Thyroid gland (tissue), 4 donors: ENCODE measurements around the gene SGCD. TPM values are rescaled to one million over a fixed set of nuclear protein-coding genes. Genes with fewer than 3 reads are reported as not detected.

Experiments used
- DNase-seq, 2 donors: peaks; one replicate each; pipeline ENCODE4 v3.0.0-alpha.2; 2019
- H3K27ac ChIP-seq, 3 donors: fragments of 200-600 bp; sonication (generic); 1 replicate in 2 of 3; 2 replicates in 1 of 3; pipeline ENCODE4 v1.5.1; 2016 to 2019; ENCODE audit warnings: mild to moderate bottlenecking in 1 of 3, moderate library complexity in 1 of 3
- H3K27me3 ChIP-seq: fragments of 200-600 bp; sonication (generic); one replicate; pipeline ENCODE4 v1.5.1; 2019
- H3K36me3 ChIP-seq, 2 donors: fragments of 200-600 bp; sonication (generic); one replicate each; pipeline ENCODE4 v1.5.1; 2016 to 2019
- H3K4me1 ChIP-seq, 2 donors: fragments of 200-600 bp; sonication (generic); one replicate each; pipeline ENCODE4 v1.5.1; 2017 to 2019
- H3K4me3 ChIP-seq, 3 donors: fragments of 200-600 bp; sonication (generic); replicated peaks in 1 of 3; 1 replicate in 2 of 3; 2 replicates in 1 of 3; pipeline ENCODE4 v1.5.1; 2016; ENCODE audit warnings: mild to moderate bottlenecking in 1 of 3
- H3K9me3 ChIP-seq: fragments of 200-600 bp; sonication (generic); one replicate; pipeline ENCODE4 v1.5.1; 2017
- POLR2A ChIP-seq, 2 donors: fragments of 450-650 bp; IDR thresholded peaks; one replicate each; pipeline ENCODE4 v1.6.1; 2017; ENCODE audit warnings: antibody characterized with exemption in 2 of 2, mild to moderate bottlenecking in 2 of 2, moderate library complexity in 1 of 2
- WGBS, 2 donors: methylation state at CpG; one replicate each; pipeline ENCODE4 v1.1.5; 2017; 5-methylcytosine and 5-hydroxymethylcytosine counted together
- intact Hi-C: fragments of 100-400 bp; cut with DNase I; formaldehyde crosslinking; loops from one replicate; pipeline ENCODE4 v1.15.1; 2023
- total RNA-seq, 4 donors: library from RNA; depleted of rRNA; stranded (reverse); fragments of >200 nt; gene quantifications; one replicate each; pipeline ENCODE4 v1.2.3, GENCODE V29; 2016
- TF ChIP-seq, protein P1 (sequence below), 6 experiments: fragments of 200-600 bp in 3 of 6; fragments of 450-650 bp in 3 of 6; sonication (generic) in 3 of 6; IDR thresholded peaks; one replicate each; pipeline ENCODE4 v1.5.1; 2016 to 2019; ENCODE audit warnings: antibody characterized with exemption in 6 of 6, mild to moderate bottlenecking in 2 of 6, inconsistent platforms in 1 of 6, moderate library complexity in 1 of 6

SGCD gene
- total RNA-seq, 4 donors from 2014 or later, result 7.4 to 20.1 (median 9.2) TPM

DNA sequence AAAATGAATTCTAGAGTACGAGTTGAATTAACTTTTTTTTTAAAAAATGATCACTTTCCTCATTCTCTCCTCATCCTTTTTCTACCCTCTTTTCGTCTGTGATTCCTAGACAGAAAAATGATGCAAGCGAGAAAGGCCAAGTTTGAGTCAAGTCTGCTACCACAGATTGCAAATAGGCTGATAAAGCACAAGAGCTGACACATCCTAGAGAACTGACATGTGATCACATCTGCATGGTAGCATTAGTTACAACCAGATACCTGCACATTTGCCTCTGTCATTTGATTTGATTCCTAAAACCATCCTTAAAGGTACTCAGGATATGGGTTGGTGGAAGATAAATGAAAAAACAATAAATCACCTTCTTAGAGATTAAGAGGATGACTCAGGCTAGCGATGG is 297.7 kb downstream of the SGCD start:
- intact Hi-C loops, result no loop called here
- Histone ChIP-seq H3K27me3 (no peaks in the 10 kb centered on the region), H3K4me1 (peaks cover 8 to 9% of the 10 kb centered on the region in 2 donors), H3K4me3 (no peak overlapping the region), H3K9me3 (no peaks in the 10 kb centered on the region), H3K36me3 (no peaks in the 10 kb centered on the region), H3K27ac (no peak overlapping the region)
- no peak for DNase-seq
- TF ChIP-seq, protein P1, sequence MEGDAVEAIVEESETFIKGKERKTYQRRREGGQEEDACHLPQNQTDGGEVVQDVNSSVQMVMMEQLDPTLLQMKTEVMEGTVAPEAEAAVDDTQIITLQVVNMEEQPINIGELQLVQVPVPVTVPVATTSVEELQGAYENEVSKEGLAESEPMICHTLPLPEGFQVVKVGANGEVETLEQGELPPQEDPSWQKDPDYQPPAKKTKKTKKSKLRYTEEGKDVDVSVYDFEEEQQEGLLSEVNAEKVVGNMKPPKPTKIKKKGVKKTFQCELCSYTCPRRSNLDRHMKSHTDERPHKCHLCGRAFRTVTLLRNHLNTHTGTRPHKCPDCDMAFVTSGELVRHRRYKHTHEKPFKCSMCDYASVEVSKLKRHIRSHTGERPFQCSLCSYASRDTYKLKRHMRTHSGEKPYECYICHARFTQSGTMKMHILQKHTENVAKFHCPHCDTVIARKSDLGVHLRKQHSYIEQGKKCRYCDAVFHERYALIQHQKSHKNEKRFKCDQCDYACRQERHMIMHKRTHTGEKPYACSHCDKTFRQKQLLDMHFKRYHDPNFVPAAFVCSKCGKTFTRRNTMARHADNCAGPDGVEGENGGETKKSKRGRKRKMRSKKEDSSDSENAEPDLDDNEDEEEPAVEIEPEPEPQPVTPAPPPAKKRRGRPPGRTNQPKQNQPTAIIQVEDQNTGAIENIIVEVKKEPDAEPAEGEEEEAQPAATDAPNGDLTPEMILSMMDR (IDR thresholded peaks at IDR 0.05), result no peak
- no peak for TF ChIP-seq POLR2A (IDR thresholded peaks at IDR 0.05)
- WGBS, 2 donors, result 91 to 93% methylated on average over 4 of the region's 4 CpGs

- Histone ChIP-seq H3K4me1 (peaks cover 5 to 6% of the 10 kb centered on the region in 2 donors), H3K9me3 (no peaks in the 10 kb centered on the region), H3K4me3 (no peak overlapping the region), H3K27me3 (no peaks in the 10 kb centered on the region), H3K27ac (no peak overlapping the region), H3K36me3 (no peaks in the 10 kb centered on the region)
- DNase-seq, result no peak
- intact Hi-C loops, result no loop called here
- TF ChIP-seq, protein P1 (IDR thresholded peaks at IDR 0.05), result no peak
- TF ChIP-seq POLR2A (IDR thresholded peaks at IDR 0.05), result no peak
Measured at GRCh38 chr5:156628421-156628820, 301.5 kb downstream of the SGCD start.

GRCh38 chr5:156631005-156631404 is 304.0 kb downstream of the SGCD start:
- 89 to 94% methylated on average over 1 of the region's 1 CpG for WGBS, 2 donors
- intact Hi-C loops, result no loop called here
- no peak overlapping the region for H3K4me3 ChIP-seq
- DNase-seq, result no peak
- H3K36me3 ChIP-seq, result no peaks in the 10 kb centered on the region
- H3K4me1 ChIP-seq, result no peaks in the 10 kb centered on the region
- no peak overlapping the region for H3K27ac ChIP-seq
- H3K27me3 ChIP-seq, result no peaks in the 10 kb centered on the region
- H3K9me3 ChIP-seq, result no peaks in the 10 kb centered on the region
- TF ChIP-seq POLR2A (IDR thresholded peaks at IDR 0.05), result no peak
- TF ChIP-seq, protein P1 (IDR thresholded peaks at IDR 0.05), result no peak

DNA sequence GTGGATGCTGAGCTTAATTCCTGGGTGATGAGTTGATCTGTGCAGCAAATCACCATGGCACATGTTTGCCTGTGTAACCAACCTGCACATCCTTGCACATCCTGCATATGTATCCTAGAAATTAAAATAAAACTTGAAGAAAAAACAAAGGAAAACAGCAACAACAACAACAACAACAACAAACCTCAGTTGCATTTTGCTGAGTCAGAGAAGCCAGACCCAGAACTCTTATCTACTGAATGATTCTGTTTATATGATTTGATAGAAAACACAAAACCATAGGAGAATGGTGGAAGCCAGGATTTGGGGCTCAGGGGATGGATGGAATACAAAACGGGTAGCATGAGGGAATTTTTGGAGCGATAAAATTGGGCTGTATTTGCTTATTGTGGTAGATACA is 307.3 kb downstream of the SGCD start:
- DNase-seq, result no peak
- no peak overlapping the region for H3K27ac ChIP-seq
- H3K4me1 ChIP-seq, result peaks cover 5 to 16% of the 10 kb centered on the region in 2 donors
- TF ChIP-seq, protein P1 (IDR thresholded peaks at IDR 0.05), result no peak
- no peak for TF ChIP-seq POLR2A (IDR thresholded peaks at IDR 0.05)
- 91 to 94% methylated on average over 2 of the region's 2 CpGs for WGBS, 2 donors
- H3K4me3 ChIP-seq, result no peak overlapping the region
- H3K27me3 ChIP-seq, result no peaks in the 10 kb centered on the region
- no peaks in the 10 kb centered on the region for H3K9me3 ChIP-seq
- H3K36me3 ChIP-seq, result no peaks in the 10 kb centered on the region
- intact Hi-C loops, result no loop called here

DNA sequence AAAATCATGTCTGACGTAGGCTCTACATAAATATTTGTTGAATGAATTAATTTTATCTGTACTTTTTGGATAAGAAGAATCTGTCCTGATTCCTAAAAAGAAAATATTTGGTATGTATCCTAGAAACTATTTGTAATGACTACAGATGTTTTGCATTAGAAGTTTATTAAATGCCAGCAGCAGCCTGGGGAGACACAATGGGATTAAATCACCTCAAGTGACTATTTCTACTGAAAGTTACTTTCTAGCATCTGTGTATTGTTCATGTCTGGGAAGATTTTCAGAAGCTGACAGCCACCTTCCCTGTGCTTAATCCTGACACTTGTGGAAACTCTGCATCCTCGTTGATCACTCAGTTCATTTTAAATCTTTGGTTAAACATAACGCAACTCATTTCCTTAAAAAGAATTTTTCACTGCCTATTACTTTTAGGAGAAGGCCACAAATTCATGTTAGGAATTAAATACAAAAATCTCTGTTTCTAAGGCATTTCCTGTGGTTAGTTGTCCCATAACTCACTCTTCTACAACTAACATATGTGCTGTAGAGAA is 313.8 kb downstream of the SGCD start:
- no peak for DNase-seq
- H3K27me3 ChIP-seq, result no peaks in the 10 kb centered on the region
- no peak for TF ChIP-seq POLR2A (IDR thresholded peaks at IDR 0.05)
- TF ChIP-seq, protein P1 (IDR thresholded peaks at IDR 0.05), result no peak
- no peaks in the 10 kb centered on the region for H3K9me3 ChIP-seq
- no peaks in the 10 kb centered on the region for H3K36me3 ChIP-seq
- WGBS, 2 donors, result 61 to 87% methylated on average over 3 of the region's 3 CpGs
- H3K27ac ChIP-seq, result no peak overlapping the region
- peaks cover 5 to 16% of the 10 kb centered on the region in 2 donors for H3K4me1 ChIP-seq
- H3K4me3 ChIP-seq, result no peak overlapping the region
- intact Hi-C loops, result no loop called here
